Type B pancreatic cell (in vitro differentiated cells): ENCODE measurements around the gene THRAP3. TPM values are rescaled to one million over a fixed set of nuclear protein-coding genes. Genes with fewer than 3 reads are reported as not detected.

Experiments used
- DNase-seq: peaks from one replicate; pipeline ENCODE4 v3.0.0; 2021; ENCODE audit warnings: mixed read lengths; ENCODE audit not compliant: unreplicated experiment; ENCODE audit errors: extremely low spot score
- H3K27ac Mint-ChIP-seq: 2 replicates; pipeline ENCODE4 v1.8.0; 2021; ENCODE audit warnings: mild to moderate bottlenecking, mixed read lengths
- H3K27me3 Mint-ChIP-seq: 2 replicates; pipeline ENCODE4 v1.8.0; 2021; ENCODE audit warnings: mixed read lengths
- H3K36me3 Mint-ChIP-seq: 2 replicates; pipeline ENCODE4 v1.8.0; 2021; ENCODE audit warnings: mixed read lengths
- H3K4me1 Mint-ChIP-seq: one replicate; pipeline ENCODE4 v1.8.0; 2021; ENCODE audit warnings: mixed read lengths; ENCODE audit not compliant: unreplicated experiment
- H3K4me3 Mint-ChIP-seq: 2 replicates; pipeline ENCODE4 v1.8.0; 2021; ENCODE audit warnings: mild to moderate bottlenecking, mixed read lengths
- H3K9me3 Mint-ChIP-seq: 2 replicates; pipeline ENCODE4 v1.8.0; 2021; ENCODE audit warnings: mixed read lengths
- CTCF ChIP-seq: fragments of 200-600 bp; sonication (generic); conservative IDR thresholded peaks from 2 replicates; pipeline ENCODE4 v1.5.0; 2021; ENCODE audit warnings: antibody characterized with exemption, mild to moderate bottlenecking
- total RNA-seq: library from RNA; stranded (reverse); gene quantifications from 2 replicates; pipeline ENCODE4 v1.2.1, GENCODE V29; 2021; ENCODE audit warnings: low replicate concordance

Gene THRAP3
- total RNA-seq, 1 donor from 2014 or later = 135 TPM

- Mint-ChIP-seq H3K9me3 (no peaks in the 10 kb centered on the region), H3K4me1 (peaks cover 15% of the 10 kb centered on the region), H3K27ac (peak overlapping the region; percentile 99), H3K27me3 (peaks cover 2% of the 10 kb centered on the region), H3K36me3 (peaks cover 37% of the 10 kb centered on the region), H3K4me3 (no peak overlapping the region)
- no peak for TF ChIP-seq CTCF
- DNase-seq = no peak
Observed at GRCh38 chr1:36304521-36304920, 80.3 kb downstream of the THRAP3 start.

- Mint-ChIP-seq H3K36me3 (peaks cover 35% of the 10 kb centered on the region), H3K9me3 (no peaks in the 10 kb centered on the region), H3K27ac (peak overlapping the region; percentile 99), H3K4me3 (peak overlapping the region; percentile 98), H3K27me3 (peaks cover 2% of the 10 kb centered on the region), H3K4me1 (peaks cover 9% of the 10 kb centered on the region)
- no peak for DNase-seq
- no peak for TF ChIP-seq CTCF
Observed at GRCh38 chr1:36304970-36305914, 81.0 kb downstream of the THRAP3 start.

GRCh38 chr1:36305915-36306209, 81.6 kb downstream of the THRAP3 start:
- H3K27ac Mint-ChIP-seq = peak overlapping the region; percentile 99
- H3K4me1 Mint-ChIP-seq = peaks cover 9% of the 10 kb centered on the region
- no peak for DNase-seq
- peaks cover 2% of the 10 kb centered on the region for H3K27me3 Mint-ChIP-seq
- peak overlapping the region; percentile 98 for H3K4me3 Mint-ChIP-seq
- H3K9me3 Mint-ChIP-seq = no peaks in the 10 kb centered on the region
- H3K36me3 Mint-ChIP-seq = peaks cover 35% of the 10 kb centered on the region
- no peak for TF ChIP-seq CTCF

GRCh38 chr1:36306210-36306901, 82.1 kb downstream of the THRAP3 start, which contains the start of gene SH3D21:
TSS of gene SH3D21 (plus strand) at chr1:36306368. CDS start at chr1:36306421, 53 bp downstream.
- Mint-ChIP-seq H3K36me3 (peaks cover 30% of the 10 kb centered on the region), H3K4me1 (peaks cover 9% of the 10 kb centered on the region), H3K27me3 (peaks cover 2% of the 10 kb centered on the region), H3K9me3 (no peaks in the 10 kb centered on the region), H3K4me3 (peak within 1 kb of the TSS; percentile 98), H3K27ac (peak within 1 kb of the TSS; percentile 99)
- no peak for TF ChIP-seq CTCF
- DNase-seq = no peak

- peak; percentile 93 for DNase-seq
- H3K27ac Mint-ChIP-seq = peak overlapping the region; percentile 89
- TF ChIP-seq CTCF = peak; percentile 6
- H3K9me3 Mint-ChIP-seq = no peaks in the 10 kb centered on the region
- H3K4me3 Mint-ChIP-seq = peak overlapping the region; percentile 98
- peaks cover 2% of the 10 kb centered on the region for H3K27me3 Mint-ChIP-seq
- H3K4me1 Mint-ChIP-seq = peaks cover 9% of the 10 kb centered on the region
- H3K36me3 Mint-ChIP-seq = peaks cover 30% of the 10 kb centered on the region
Observed at GRCh38 chr1:36306902-36307456, 82.7 kb downstream of the THRAP3 start.
